HUES48 (cell line): ENCODE results near the gene TMEM171.

Source experiments
- H3K27ac ChIP-seq: one replicate; pipeline ENCODE4 v1.7.0; 2013; ENCODE audit warnings: low read depth, low read length, inconsistent platforms
- H3K27me3 ChIP-seq: 2 replicates; pipeline ENCODE4 v1.6.1; 2013; ENCODE audit warnings: mild to moderate bottlenecking, low read length; ENCODE audit not compliant: control insufficient read depth, insufficient read depth
- H3K36me3 ChIP-seq: 2 replicates; pipeline ENCODE4 v1.6.1; 2013; ENCODE audit warnings: low read length; ENCODE audit not compliant: control insufficient read depth, insufficient read depth
- H3K4me1 ChIP-seq: 2 replicates; pipeline ENCODE4 v1.6.1; 2013; ENCODE audit warnings: mild to moderate bottlenecking, low read length; ENCODE audit not compliant: control insufficient read depth, insufficient read depth
- H3K4me3 ChIP-seq: 2 replicates; pipeline ENCODE4 v1.5.1; 2013; ENCODE audit warnings: mild to moderate bottlenecking, low read depth, low read length
- H3K9ac ChIP-seq: 2 replicates; pipeline ENCODE4 v1.6.1; 2013; ENCODE audit warnings: mild to moderate bottlenecking, low read depth, low read length, moderate library complexity
- H3K9me3 ChIP-seq: 2 replicates; pipeline ENCODE4 v1.6.1; 2013; ENCODE audit warnings: low read length; ENCODE audit not compliant: control insufficient read depth, insufficient read depth

TMEM171 gene

GRCh38 chr5:73136055-73136562 lies 15.7 kb downstream of the TMEM171 start:
- H3K9me3 ChIP-seq: no peaks in the 10 kb centered on the region
- H3K4me3 ChIP-seq: no peak overlapping the region
- H3K9ac ChIP-seq: no peak overlapping the region
- H3K4me1 ChIP-seq: peaks cover 14% of the 10 kb centered on the region
- H3K36me3 ChIP-seq: no peaks in the 10 kb centered on the region
- no peak overlapping the region for H3K27ac ChIP-seq
- H3K27me3 ChIP-seq: no peaks in the 10 kb centered on the region

DNA sequence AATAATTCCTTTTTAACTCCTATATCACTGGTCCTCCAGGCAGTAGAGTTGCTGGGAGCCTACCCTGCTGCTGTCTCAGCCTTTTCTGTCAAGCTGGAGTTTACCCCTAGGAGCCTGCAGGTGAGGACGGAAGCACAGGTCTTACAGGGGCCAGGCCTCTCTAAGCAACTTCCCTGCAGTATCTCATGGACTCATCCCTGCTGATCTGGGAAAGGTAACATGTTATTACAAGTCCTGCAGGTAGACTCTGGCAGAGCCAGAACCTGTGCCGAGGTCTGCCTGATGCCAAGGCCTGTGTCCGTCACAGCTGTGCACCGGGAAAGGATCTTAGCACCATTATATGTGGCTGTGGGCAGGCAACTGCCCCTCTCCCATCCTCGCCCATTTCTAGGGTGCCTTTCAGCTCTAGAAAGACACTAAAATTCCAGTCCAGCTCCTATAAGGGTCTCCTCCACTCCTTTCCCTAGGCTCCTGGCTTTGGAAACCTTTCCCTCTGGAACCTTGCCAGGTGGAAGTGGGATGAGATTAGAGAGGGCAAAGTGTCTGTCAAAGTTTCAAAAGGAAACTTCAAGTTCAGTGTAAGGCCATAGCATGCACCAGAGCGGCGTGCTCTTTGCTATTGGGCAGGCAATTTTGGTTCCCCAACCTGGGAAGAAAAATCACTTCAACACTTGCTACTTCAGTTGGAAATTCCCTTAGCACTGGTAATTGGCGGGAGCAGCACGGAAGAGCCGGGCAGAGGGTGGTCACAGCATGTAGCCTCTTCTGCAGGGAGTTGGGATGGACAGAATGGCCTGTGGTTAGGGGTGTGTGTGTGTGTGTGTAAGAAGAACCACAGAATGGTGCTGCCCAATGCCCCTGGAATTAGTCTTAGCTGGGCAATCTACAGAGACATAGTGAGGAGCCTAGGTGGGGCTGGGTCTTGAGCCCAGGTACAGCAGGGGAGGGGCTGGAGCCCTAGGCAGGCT lies 17.5 kb downstream of the TMEM171 start:
- no peaks in the 10 kb centered on the region for H3K36me3 ChIP-seq
- no peaks in the 10 kb centered on the region for H3K27me3 ChIP-seq
- no peaks in the 10 kb centered on the region for H3K9me3 ChIP-seq
- H3K4me1 ChIP-seq: peaks cover 10% of the 10 kb centered on the region
- H3K9ac ChIP-seq: no peak overlapping the region
- H3K27ac ChIP-seq: no peak overlapping the region
- no peak overlapping the region for H3K4me3 ChIP-seq

GRCh38 chr5:73139485-73139884 lies 19.1 kb downstream of the TMEM171 start:
- Histone ChIP-seq H3K9me3 (no peaks in the 10 kb centered on the region), H3K27ac (no peak overlapping the region), H3K9ac (no peak overlapping the region), H3K27me3 (no peaks in the 10 kb centered on the region), H3K4me3 (no peak overlapping the region), H3K36me3 (no peaks in the 10 kb centered on the region), H3K4me1 (peaks cover 10% of the 10 kb centered on the region)

- Histone ChIP-seq H3K27me3 (no peaks in the 10 kb centered on the region), H3K27ac (no peak overlapping the region), H3K36me3 (no peaks in the 10 kb centered on the region), H3K9ac (no peak overlapping the region), H3K9me3 (no peaks in the 10 kb centered on the region), H3K4me1 (peaks cover 8% of the 10 kb centered on the region), H3K4me3 (no peak overlapping the region)
These were observed 20.4 kb downstream of the TMEM171 start for GRCh38 chr5:73140801-73141200.

- H3K4me1 ChIP-seq: no peaks in the 10 kb centered on the region
- H3K4me3 ChIP-seq: no peak overlapping the region
- H3K27ac ChIP-seq: no peak overlapping the region
- no peaks in the 10 kb centered on the region for H3K36me3 ChIP-seq
- H3K27me3 ChIP-seq: no peaks in the 10 kb centered on the region
- H3K9me3 ChIP-seq: no peaks in the 10 kb centered on the region
- H3K9ac ChIP-seq: no peak overlapping the region
These were observed 21.7 kb downstream of the TMEM171 start for GRCh38 chr5:73142035-73142434.

- no peak overlapping the region for H3K9ac ChIP-seq
- no peak overlapping the region for H3K27ac ChIP-seq
- no peaks in the 10 kb centered on the region for H3K27me3 ChIP-seq
These were observed 23.3 kb downstream of the TMEM171 start for GRCh38 chr5:73143716-73144115.

DNA sequence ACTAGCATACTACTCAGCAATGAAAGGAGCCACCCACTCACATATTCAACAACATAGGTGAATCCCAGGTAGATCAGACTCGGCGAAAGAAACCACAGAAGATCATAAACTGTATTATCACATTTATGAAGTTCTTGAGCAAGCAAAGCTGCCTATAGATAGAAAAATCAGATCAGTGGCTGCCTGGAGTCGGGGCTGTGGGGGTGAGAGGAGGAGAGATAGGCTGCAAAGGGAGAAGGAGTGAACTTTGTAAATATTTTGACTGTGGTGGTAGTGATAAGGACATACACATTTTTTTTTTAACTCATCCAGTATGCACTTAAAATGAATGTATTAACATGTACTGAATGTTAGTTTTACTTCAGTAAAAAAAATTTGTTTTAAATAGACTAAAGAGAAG lies 29.2 kb downstream of the TMEM171 start:
- no peaks in the 10 kb centered on the region for H3K27me3 ChIP-seq
- no peak overlapping the region for H3K4me3 ChIP-seq
- H3K4me1 ChIP-seq: no peaks in the 10 kb centered on the region; the same call in 1 of the 2 replicates

More at GRCh38 chr5:73143716-73144115, 23.3 kb downstream of the TMEM171 start:
- Histone ChIP-seq H3K4me1 (no peaks in the 10 kb centered on the region), H3K9me3 (no peaks in the 10 kb centered on the region), H3K4me3 (no peak overlapping the region), H3K36me3 (no peaks in the 10 kb centered on the region)

GRCh38 chr5:73150876-73151275 lies 30.5 kb downstream of the TMEM171 start:
- Histone ChIP-seq H3K9ac (no peak overlapping the region), H3K36me3 (no peaks in the 10 kb centered on the region), H3K9me3 (no peaks in the 10 kb centered on the region), H3K4me1 (no peaks in the 10 kb centered on the region; the same call in 1 of the 2 replicates), H3K27me3 (no peaks in the 10 kb centered on the region), H3K27ac (no peak overlapping the region), H3K4me3 (no peak overlapping the region)

More for the DNA sequence above, 29.2 kb downstream of the TMEM171 start:
- no peaks in the 10 kb centered on the region for H3K36me3 ChIP-seq
- H3K9me3 ChIP-seq: no peaks in the 10 kb centered on the region
- no peak overlapping the region for H3K9ac ChIP-seq
- no peak overlapping the region for H3K27ac ChIP-seq

DNA sequence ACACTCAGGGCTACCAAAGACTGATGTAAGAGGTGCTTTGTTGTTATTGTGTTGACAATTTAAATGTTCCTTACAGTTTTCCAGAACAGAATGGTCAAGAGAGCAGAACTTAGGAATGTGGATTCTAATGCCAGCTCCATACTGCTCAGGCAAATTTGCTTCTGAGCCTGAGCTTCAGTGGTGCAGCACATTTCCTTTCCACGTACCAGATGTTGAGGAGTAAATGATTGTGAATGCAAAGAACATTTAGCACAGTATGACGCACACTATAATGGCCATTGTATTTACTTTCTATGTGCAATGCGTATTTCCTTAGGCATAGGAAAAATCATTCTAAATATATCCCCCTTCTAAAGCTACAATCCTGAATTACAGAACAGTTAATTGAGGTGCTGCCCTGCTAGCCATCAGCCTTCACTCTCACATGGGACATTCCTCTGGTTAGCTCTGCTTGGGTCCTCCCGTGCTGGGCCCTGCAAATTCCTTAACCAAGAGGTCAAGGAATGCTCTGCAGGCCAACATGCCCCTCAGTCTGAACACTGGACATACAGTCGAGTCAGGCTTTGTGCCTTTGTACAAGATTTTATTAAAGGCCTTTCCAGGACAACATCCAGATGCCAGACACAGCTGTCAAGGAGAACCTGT lies 31.5 kb downstream of the TMEM171 start:
- H3K9ac ChIP-seq: no peak overlapping the region
- no peaks in the 10 kb centered on the region for H3K27me3 ChIP-seq
- no peak overlapping the region for H3K4me3 ChIP-seq
- H3K27ac ChIP-seq: no peak overlapping the region
- H3K36me3 ChIP-seq: no peaks in the 10 kb centered on the region
- no peaks in the 10 kb centered on the region for H3K9me3 ChIP-seq
- H3K4me1 ChIP-seq: no peaks in the 10 kb centered on the region; the same call in 1 of the 2 replicates

GRCh38 chr5:73152411-73153388 lies 32.3 kb downstream of the TMEM171 start:
- no peak overlapping the region for H3K4me3 ChIP-seq
- H3K9me3 ChIP-seq: no peaks in the 10 kb centered on the region
- no peak overlapping the region for H3K27ac ChIP-seq
- no peaks in the 10 kb centered on the region for H3K27me3 ChIP-seq
- no peak overlapping the region for H3K9ac ChIP-seq
- H3K36me3 ChIP-seq: no peaks in the 10 kb centered on the region
- H3K4me1 ChIP-seq: no peaks in the 10 kb centered on the region; the same call in 1 of the 2 replicates
